Measurements from ENCODE around the gene NLRP9.

Gene NLRP9

GRCh38 chr19:55667958-55668357 is 70.2 kb downstream of the NLRP9 start:
- DNase-seq (ENCODE audit: low read depth) = no peak
- H3K4me3 ChIP-seq (ENCODE audit: control insufficient read depth, low read depth, low read length) = no peak overlapping the region
- no peak for TF ChIP-seq CTCF (conservative IDR thresholded peaks at IDR 0.05; ENCODE audit: control insufficient read depth, insufficient read depth, low read depth, low read length)

- TF ChIP-seq CTCF (conservative IDR thresholded peaks at IDR 0.05; ENCODE audit: control insufficient read depth, insufficient read depth, low read depth, low read length) = no peak
- no peak overlapping the region for H3K4me3 ChIP-seq (ENCODE audit: control insufficient read depth, low read depth, low read length)
- no peak for DNase-seq (ENCODE audit: low read depth)
These were observed 70.7 kb downstream of the NLRP9 start for GRCh38 chr19:55667511-55667910.

GRCh38 chr19:55667006-55667381 is 71.2 kb downstream of the NLRP9 start:
- no peak for DNase-seq (ENCODE audit: low read depth)
- TF ChIP-seq CTCF (conservative IDR thresholded peaks at IDR 0.05; ENCODE audit: control insufficient read depth, insufficient read depth, low read depth, low read length) = no peak
- no peak overlapping the region for H3K4me3 ChIP-seq (ENCODE audit: control insufficient read depth, low read depth, low read length)

GRCh38 chr19:55666343-55667005 is 71.7 kb downstream of the NLRP9 start:
- no peak for TF ChIP-seq CTCF (conservative IDR thresholded peaks at IDR 0.05; ENCODE audit: control insufficient read depth, insufficient read depth, low read depth, low read length)
- no peak for DNase-seq (ENCODE audit: low read depth)
- H3K4me3 ChIP-seq (ENCODE audit: control insufficient read depth, low read depth, low read length) = no peak overlapping the region

- H3K4me3 ChIP-seq (ENCODE audit: control insufficient read depth, low read depth, low read length) = no peak overlapping the region
- no peak for TF ChIP-seq CTCF (conservative IDR thresholded peaks at IDR 0.05; ENCODE audit: control insufficient read depth, insufficient read depth, low read depth, low read length)
- no peak for DNase-seq (ENCODE audit: low read depth)
These were observed 74.2 kb downstream of the NLRP9 start for GRCh38 chr19:55663846-55664536.

GRCh38 chr19:55661826-55662225 is 76.4 kb downstream of the NLRP9 start:
- no peak overlapping the region for H3K4me3 ChIP-seq (ENCODE audit: control insufficient read depth, low read depth, low read length)
- no peak for TF ChIP-seq CTCF (conservative IDR thresholded peaks at IDR 0.05; ENCODE audit: control insufficient read depth, insufficient read depth, low read depth, low read length)
- no peak for DNase-seq (ENCODE audit: low read depth)

Data from fibroblast of mammary gland (primary cell).